Left lung (tissue), 10 donors: ENCODE data around the gene TCAIM. TPM values are rescaled to one million over a fixed set of nuclear protein-coding genes. Genes with fewer than 3 reads are reported as not detected.
A peak's percentile ranks its signal among the peaks of the same experiment; 100 is the strongest.

Source experiments
- ATAC-seq: fragments of 200-7000 bp; cut with Tn5 transposase; one replicate; pipeline ENCODE4 v1.9.1; 2020; ENCODE audit warnings: moderate library complexity
- DNase-seq, 4 donors: peaks; one replicate each; pipeline ENCODE4 v3.0.0-alpha.2; 2013 to 2020
- H3K27ac ChIP-seq, 2 donors: fragments of 200-600 bp; sonication (generic) in 1 of 2; one replicate each; pipeline versions ENCODE4 v1.5.0 to v1.8.0; 2020 to 2021
- H3K27me3 ChIP-seq, 2 donors: fragments of 200-600 bp; sonication (generic) in 1 of 2; one replicate each; pipeline versions ENCODE4 v1.5.0 to v1.8.0; 2020 to 2021
- H3K36me3 ChIP-seq, 2 donors: fragments of 200-600 bp; sonication (generic) in 1 of 2; one replicate each; pipeline versions ENCODE4 v1.5.0 to v1.8.0; 2020 to 2021
- H3K4me1 ChIP-seq, 2 donors: fragments of 200-600 bp; one replicate each; pipeline ENCODE4 v1.8.0; 2021
- H3K4me3 ChIP-seq, 2 donors: fragments of 200-600 bp; sonication (generic) in 1 of 2; one replicate each; pipeline versions ENCODE4 v1.5.0 to v1.8.0; 2020 to 2021; ENCODE audit warnings: mild to moderate bottlenecking in 1 of 2
- H3K9me3 ChIP-seq, 2 donors: fragments of 200-600 bp; sonication (generic) in 1 of 2; one replicate each; pipeline versions ENCODE4 v1.5.0 to v1.8.0; 2020 to 2021
- CTCF ChIP-seq, 2 donors: fragments of 200-600 bp; sonication (generic) in 1 of 2; IDR thresholded peaks; one replicate each; pipeline versions ENCODE4 v1.5.0 to v1.8.0; 2021; ENCODE audit warnings: antibody characterized with exemption in 2 of 2
- intact Hi-C, 2 donors: fragments of 100-400 bp; cut with DNase I; formaldehyde crosslinking; loops; one replicate each; pipeline versions ENCODE4 v1.11.2 to v1.14.2; 2022
- polyA plus RNA-seq, 6 donors: library from polyadenylated mRNA; unstranded; fragments of 120-200 nt; gene quantifications; one replicate each; pipeline ENCODE4 v1.2.1, GENCODE V29; 2013; ENCODE audit not compliant: insufficient read length in 6 of 6
- total RNA-seq, 2 donors: library from RNA; stranded (reverse); fragmentation: NEBNext Ultra II Directional; extraction: Animal tissue kit (Norgen Biotek cat#: 25700); gene quantifications; one replicate each; pipeline ENCODE4 v1.2.1, GENCODE V29; 2021
- donor health status: DM: no; HTN: yes; CAD: no.
- donor health status: DM: no; HTN: no; CAD: no.

TCAIM gene
- total and polyA plus RNA-seq, 8 donors, result 23.4 to 30.2 (median 25.6) TPM

- no peak overlapping the region for H3K4me3 ChIP-seq
- H3K36me3 ChIP-seq, result peaks cover 0 to 4% of the 10 kb centered on the region in 2 donors
- H3K27ac ChIP-seq, result no peak overlapping the region
- H3K9me3 ChIP-seq, result no peaks in the 10 kb centered on the region
- no peaks in the 10 kb centered on the region for H3K4me1 ChIP-seq
- TF ChIP-seq CTCF (IDR thresholded peaks at IDR 0.05), result no peak
- intact Hi-C loops, result no loop called here
- DNase-seq, result no peak
- ATAC-seq, result no peak
- H3K27me3 ChIP-seq, result no peaks in the 10 kb centered on the region
These were observed 80.0 kb downstream of the TCAIM start for GRCh38 chr3:44418549-44418948.

- no peak for DNase-seq
- ATAC-seq, result no peak
- no peak overlapping the region for H3K27ac ChIP-seq
- peaks cover 0 to 4% of the 10 kb centered on the region in 2 donors for H3K36me3 ChIP-seq
- no peaks in the 10 kb centered on the region for H3K27me3 ChIP-seq
- no peak for TF ChIP-seq CTCF (IDR thresholded peaks at IDR 0.05)
- intact Hi-C loops, result no loop called here
- no peak overlapping the region for H3K4me3 ChIP-seq
- H3K4me1 ChIP-seq, result no peaks in the 10 kb centered on the region
- H3K9me3 ChIP-seq, result no peaks in the 10 kb centered on the region
These were observed 80.8 kb downstream of the TCAIM start for GRCh38 chr3:44419116-44419922.

GRCh38 chr3:44419923-44420650 lies 81.5 kb downstream of the TCAIM start:
- Histone ChIP-seq H3K4me3 (no peak overlapping the region), H3K4me1 (no peaks in the 10 kb centered on the region), H3K27ac (no peak overlapping the region), H3K9me3 (no peaks in the 10 kb centered on the region), H3K36me3 (peaks cover 0 to 4% of the 10 kb centered on the region in 2 donors), H3K27me3 (no peaks in the 10 kb centered on the region)
- DNase-seq (no peak), ATAC-seq (peak; percentile 77)
- no peak for TF ChIP-seq CTCF (IDR thresholded peaks at IDR 0.05)
- intact Hi-C loops, result no loop called here

- peaks cover 0 to 4% of the 10 kb centered on the region in 2 donors for H3K36me3 ChIP-seq
- no peak for TF ChIP-seq CTCF (IDR thresholded peaks at IDR 0.05)
- ATAC-seq (no peak), DNase-seq (no peak)
- no peaks in the 10 kb centered on the region for H3K9me3 ChIP-seq
- H3K27me3 ChIP-seq, result no peaks in the 10 kb centered on the region
- H3K27ac ChIP-seq, result no peak overlapping the region
- H3K4me3 ChIP-seq, result no peak overlapping the region
- intact Hi-C loops, result no loop called here
- H3K4me1 ChIP-seq, result no peaks in the 10 kb centered on the region
These were observed 82.1 kb downstream of the TCAIM start for GRCh38 chr3:44420676-44421075.

GRCh38 chr3:44421280-44421679 lies 82.7 kb downstream of the TCAIM start:
- DNase-seq, result no peak
- Histone ChIP-seq H3K27me3 (no peaks in the 10 kb centered on the region), H3K4me3 (no peak overlapping the region), H3K9me3 (no peaks in the 10 kb centered on the region), H3K4me1 (no peaks in the 10 kb centered on the region), H3K36me3 (peaks cover 0 to 4% of the 10 kb centered on the region in 2 donors), H3K27ac (no peak overlapping the region)
- no peak for ATAC-seq
- no peak for TF ChIP-seq CTCF (IDR thresholded peaks at IDR 0.05)
- intact Hi-C loops, result no loop called here
